Glutamatergic neuron (in vitro differentiated cells): ENCODE data around the gene IL1B. TPM values are rescaled to one million over a fixed set of nuclear protein-coding genes. Genes with fewer than 3 reads are reported as not detected.

Experiments
- DNase-seq: peaks from one replicate; pipeline ENCODE4 v3.0.0; 2022
- H3K27ac Mint-ChIP-seq: one replicate; pipeline ENCODE4 v1.8.0; 2020; ENCODE audit warnings: mild to moderate bottlenecking, mixed read lengths, inconsistent platforms; ENCODE audit not compliant: unreplicated experiment
- H3K27me3 Mint-ChIP-seq: one replicate; pipeline ENCODE4 v1.8.0; 2020; ENCODE audit warnings: mild to moderate bottlenecking, moderate library complexity, mixed read lengths, inconsistent platforms; ENCODE audit not compliant: unreplicated experiment
- H3K36me3 Mint-ChIP-seq: one replicate; pipeline ENCODE4 v1.8.0; 2020; ENCODE audit warnings: mild to moderate bottlenecking, mixed read lengths, inconsistent platforms; ENCODE audit not compliant: unreplicated experiment
- H3K4me1 Mint-ChIP-seq: one replicate; pipeline ENCODE4 v1.8.0; 2020; ENCODE audit warnings: mild to moderate bottlenecking, low read depth, mixed read lengths, inconsistent platforms; ENCODE audit not compliant: unreplicated experiment
- H3K4me3 Mint-ChIP-seq: one replicate; pipeline ENCODE4 v1.8.0; 2020; ENCODE audit warnings: mild to moderate bottlenecking, mixed read lengths, inconsistent platforms; ENCODE audit not compliant: unreplicated experiment
- H3K9me3 Mint-ChIP-seq: one replicate; pipeline ENCODE4 v1.8.0; 2020; ENCODE audit warnings: mild to moderate bottlenecking, moderate library complexity, mixed read lengths, inconsistent platforms; ENCODE audit not compliant: unreplicated experiment
- total RNA-seq: library from RNA; stranded (reverse); fragmentation: NEBNext Ultra II Directional; extraction: Animal tissue kit (Norgen Biotek cat#: 25700); gene quantifications from one replicate; pipeline ENCODE4 v1.2.1, GENCODE V29; 2021; ENCODE audit not compliant: unreplicated experiment
- TF ChIP-seq, protein P1 (sequence below): fragments of 200-600 bp; sonication (generic); IDR thresholded peaks from one replicate; pipeline ENCODE4 v1.5.0; 2021; ENCODE audit not compliant: partially characterized antibody, unreplicated experiment

IL1B gene
- total RNA-seq, 1 donor from 2014 or later: not detected

DNA sequence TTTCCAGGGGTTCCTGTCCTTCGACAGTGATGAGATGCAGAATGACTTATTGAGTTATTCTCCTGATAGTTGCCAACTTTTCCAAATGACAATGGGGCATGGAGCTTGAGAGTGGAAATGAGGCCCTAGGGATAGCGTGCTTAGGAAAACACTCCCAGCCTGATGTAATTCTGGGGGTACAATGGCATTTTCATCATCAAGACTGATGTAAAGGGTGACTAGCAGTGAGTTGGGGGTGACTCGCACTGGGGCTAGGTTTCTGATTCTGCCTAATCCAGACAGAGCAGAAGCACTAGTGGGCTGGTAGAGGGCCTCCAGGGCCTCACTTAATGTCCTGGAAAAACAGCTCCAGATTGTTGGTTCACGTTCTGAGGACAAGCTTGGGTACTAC lies 40.4 kb upstream of the IL1B start:
- Mint-ChIP-seq H3K4me3 (no peak overlapping the region), H3K9me3 (peaks cover 6% of the 10 kb centered on the region), H3K36me3 (no peaks in the 10 kb centered on the region), H3K27me3 (no peaks in the 10 kb centered on the region), H3K27ac (no peak overlapping the region), H3K4me1 (no peaks in the 10 kb centered on the region)
- DNase-seq: no peak
- TF ChIP-seq, protein P1, sequence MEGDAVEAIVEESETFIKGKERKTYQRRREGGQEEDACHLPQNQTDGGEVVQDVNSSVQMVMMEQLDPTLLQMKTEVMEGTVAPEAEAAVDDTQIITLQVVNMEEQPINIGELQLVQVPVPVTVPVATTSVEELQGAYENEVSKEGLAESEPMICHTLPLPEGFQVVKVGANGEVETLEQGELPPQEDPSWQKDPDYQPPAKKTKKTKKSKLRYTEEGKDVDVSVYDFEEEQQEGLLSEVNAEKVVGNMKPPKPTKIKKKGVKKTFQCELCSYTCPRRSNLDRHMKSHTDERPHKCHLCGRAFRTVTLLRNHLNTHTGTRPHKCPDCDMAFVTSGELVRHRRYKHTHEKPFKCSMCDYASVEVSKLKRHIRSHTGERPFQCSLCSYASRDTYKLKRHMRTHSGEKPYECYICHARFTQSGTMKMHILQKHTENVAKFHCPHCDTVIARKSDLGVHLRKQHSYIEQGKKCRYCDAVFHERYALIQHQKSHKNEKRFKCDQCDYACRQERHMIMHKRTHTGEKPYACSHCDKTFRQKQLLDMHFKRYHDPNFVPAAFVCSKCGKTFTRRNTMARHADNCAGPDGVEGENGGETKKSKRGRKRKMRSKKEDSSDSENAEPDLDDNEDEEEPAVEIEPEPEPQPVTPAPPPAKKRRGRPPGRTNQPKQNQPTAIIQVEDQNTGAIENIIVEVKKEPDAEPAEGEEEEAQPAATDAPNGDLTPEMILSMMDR: no peak

DNA sequence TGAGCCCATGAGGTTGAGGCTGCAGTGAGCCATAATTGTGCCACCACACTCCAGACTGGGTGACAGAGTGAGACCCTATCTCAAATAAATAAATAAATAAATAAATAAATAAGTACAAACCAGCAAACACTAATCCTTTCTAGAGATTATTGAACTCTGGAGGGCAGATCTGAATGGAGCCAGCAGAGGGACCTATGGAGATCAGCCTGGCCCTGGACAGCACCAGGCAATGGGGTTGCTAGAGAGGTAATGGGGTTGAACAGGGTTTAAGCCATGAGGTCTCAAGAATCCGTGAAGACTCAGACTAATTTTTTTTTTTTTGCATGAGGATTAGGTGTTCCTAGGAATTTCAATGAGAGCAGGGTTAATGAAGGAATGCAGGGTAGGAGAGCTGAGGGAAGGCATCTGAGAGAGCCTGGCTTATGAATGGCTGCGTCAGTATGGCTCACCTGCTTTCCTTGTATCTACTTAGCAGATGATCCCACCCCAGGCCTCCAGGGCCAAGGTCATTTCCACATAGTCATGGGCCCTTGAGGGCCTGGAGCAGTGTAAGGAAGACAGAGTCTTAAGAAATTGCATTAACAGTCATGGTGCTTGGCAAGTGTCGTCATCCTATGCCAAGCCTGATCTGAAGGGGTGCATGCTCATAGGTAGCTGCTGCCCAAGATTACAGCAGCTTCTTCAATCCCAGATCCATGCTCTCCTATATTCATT lies 39.8 kb upstream of the IL1B start:
- Mint-ChIP-seq H3K4me1 (no peaks in the 10 kb centered on the region), H3K27ac (no peak overlapping the region), H3K4me3 (no peak overlapping the region), H3K36me3 (no peaks in the 10 kb centered on the region), H3K27me3 (no peaks in the 10 kb centered on the region), H3K9me3 (peaks cover 6% of the 10 kb centered on the region)
- TF ChIP-seq, protein P1: no peak
- DNase-seq: no peak

DNA sequence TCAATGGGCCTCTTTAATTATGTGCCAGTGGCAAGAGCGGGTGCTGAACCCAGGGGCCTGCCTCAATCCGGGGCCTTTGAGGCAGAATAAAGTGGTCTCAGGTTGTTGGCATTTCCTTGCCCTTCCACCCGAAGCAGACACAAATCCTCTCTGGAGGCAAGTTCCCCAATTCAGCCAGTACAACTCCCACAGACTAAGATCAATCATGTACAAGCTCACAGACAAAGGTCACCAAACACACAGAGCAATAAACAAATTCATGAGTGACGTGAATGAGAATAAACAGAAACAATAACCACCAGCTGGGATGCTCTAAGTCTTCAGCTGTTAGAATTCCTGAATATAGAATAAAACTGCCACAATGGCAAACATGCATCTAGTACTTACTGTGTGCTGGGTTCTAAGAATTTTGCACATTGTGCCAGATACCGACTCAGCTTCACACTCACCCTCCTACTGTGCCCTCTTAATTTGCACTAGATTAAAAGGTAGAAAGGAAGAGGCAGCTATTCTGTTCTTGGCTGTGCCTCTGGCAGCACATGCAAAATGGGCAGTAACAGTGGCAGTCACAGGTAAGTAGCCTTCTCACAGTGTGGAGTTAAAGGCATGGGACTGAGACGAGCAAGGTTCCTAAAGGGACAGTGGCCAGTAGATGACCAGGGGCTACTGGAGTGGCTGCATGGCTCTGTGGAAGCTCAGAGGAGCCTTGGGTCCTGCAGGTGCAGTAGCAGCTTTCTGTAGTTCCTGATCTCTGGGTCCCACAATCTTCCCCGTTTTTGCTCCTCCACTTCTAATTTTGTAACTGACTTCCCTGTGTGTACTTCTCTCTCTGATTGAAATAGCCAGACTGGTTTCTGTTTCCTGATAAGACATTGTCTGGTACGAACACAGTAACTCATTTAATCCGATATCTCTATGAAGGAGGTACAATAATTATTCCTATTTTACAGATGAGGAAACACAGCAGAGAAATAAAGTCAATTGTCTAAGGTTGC lies 34.6 kb upstream of the IL1B start:
- Mint-ChIP-seq H3K27ac (no peak overlapping the region), H3K9me3 (peaks cover 5% of the 10 kb centered on the region), H3K4me1 (no peaks in the 10 kb centered on the region), H3K36me3 (peaks cover 9% of the 10 kb centered on the region), H3K27me3 (peaks cover 2% of the 10 kb centered on the region), H3K4me3 (no peak overlapping the region)
- no peak for DNase-seq
- TF ChIP-seq, protein P1: no peak

DNA sequence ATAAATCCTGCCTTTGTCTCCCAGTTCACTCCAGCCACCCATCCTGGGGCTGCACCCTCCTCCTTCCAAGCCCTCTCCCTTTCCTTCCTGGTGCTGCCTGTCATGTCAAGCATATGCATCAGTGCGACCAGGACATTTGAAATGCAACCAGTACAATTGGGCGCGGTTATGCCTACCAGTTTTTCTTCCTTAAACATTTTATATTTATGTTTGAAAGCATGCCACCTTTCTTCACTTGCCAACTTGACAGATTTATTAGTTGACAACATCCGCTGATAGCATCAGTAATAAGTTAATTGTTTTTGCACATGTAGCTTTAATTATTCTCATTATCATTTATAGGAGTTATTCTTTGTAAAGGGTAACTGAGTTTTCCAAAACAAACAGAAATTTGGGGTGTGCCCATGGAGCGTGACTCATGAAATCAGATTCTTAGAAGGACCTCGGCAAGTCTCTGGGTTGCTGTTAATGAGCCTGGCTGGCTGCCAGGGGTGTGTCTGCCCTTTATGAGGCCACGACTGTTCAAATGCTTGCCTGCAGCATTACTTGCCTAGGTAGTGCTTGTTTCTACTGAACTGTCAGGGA lies 32.8 kb upstream of the IL1B start:
- Mint-ChIP-seq H3K4me1 (no peaks in the 10 kb centered on the region), H3K27ac (no peak overlapping the region), H3K9me3 (peaks cover 12% of the 10 kb centered on the region), H3K27me3 (peaks cover 2% of the 10 kb centered on the region), H3K4me3 (no peak overlapping the region), H3K36me3 (peaks cover 18% of the 10 kb centered on the region)
- DNase-seq: no peak
- TF ChIP-seq, protein P1: no peak
